GM21723 (cell line): ENCODE measurements around the gene PPM1A.
"Not testable (repeated sequence)": the region's sequence is repeated elsewhere in the genome, so short reads cannot be mapped to it uniquely, and the experiment has no call there.

Experiments used
- ATAC-seq: cut with Tn5 transposase; IDR thresholded peaks from one replicate; pipeline ENCODE4 v1.9.1; 2021; ENCODE audit warnings: mild to moderate bottlenecking, moderate library complexity; ENCODE audit not compliant: unreplicated experiment

Gene PPM1A

GRCh38 chr14:60315196-60315990 lies 66.4 kb downstream of the PPM1A start:
- ATAC-seq: no peak

GRCh38 chr14:60317609-60318008 lies 68.6 kb downstream of the PPM1A start:
- no peak for ATAC-seq

- ATAC-seq: not testable (repeated sequence)
Measured at GRCh38 chr14:60320860-60321259, 71.8 kb downstream of the PPM1A start.

- ATAC-seq: no peak
Measured at GRCh38 chr14:60323199-60323896, 74.3 kb downstream of the PPM1A start.

GRCh38 chr14:60324837-60325236 lies 75.8 kb downstream of the PPM1A start:
- no peak for ATAC-seq

GRCh38 chr14:60326274-60326673 lies 77.3 kb downstream of the PPM1A start:
- no peak for ATAC-seq

GRCh38 chr14:60327447-60328331 lies 78.7 kb downstream of the PPM1A start:
- ATAC-seq: peak; percentile 61

GRCh38 chr14:60328583-60328982 lies 79.6 kb downstream of the PPM1A start:
- no peak for ATAC-seq

GRCh38 chr14:60329274-60329673 lies 80.3 kb downstream of the PPM1A start:
- ATAC-seq: no peak

GRCh38 chr14:60331201-60332045 lies 82.4 kb downstream of the PPM1A start:
- ATAC-seq: peak; percentile 75

- no peak for ATAC-seq
Measured at GRCh38 chr14:60332046-60332399, 83.0 kb downstream of the PPM1A start.

- ATAC-seq: no peak
Measured at GRCh38 chr14:60332869-60333268, 83.8 kb downstream of the PPM1A start.

- no peak for ATAC-seq
Measured at GRCh38 chr14:60339571-60339970, 90.5 kb downstream of the PPM1A start.

- no peak for ATAC-seq
Measured at GRCh38 chr14:60343571-60344071, 94.6 kb downstream of the PPM1A start.

GRCh38 chr14:60344751-60345150 lies 95.7 kb downstream of the PPM1A start:
- ATAC-seq: no peak

- ATAC-seq: no peak
Measured at GRCh38 chr14:60346706-60347105, 97.7 kb downstream of the PPM1A start.

GRCh38 chr14:60348211-60348610 lies 99.2 kb downstream of the PPM1A start:
- ATAC-seq: no peak
